H1 (cell line): ENCODE results near the gene YLPM1. TPM values are rescaled to one million over a fixed set of nuclear protein-coding genes. Genes with fewer than 3 reads are reported as not detected.

ENCODE experiments used
- CTCF ChIA-PET: fragments of 300-600 bp; sonication (Branson Sonifier 250); formaldehyde crosslinking; loops from one replicate; lab custom pipeline; 2021; ENCODE audit not compliant: partially characterized antibody; lab: Charles Lee
- POLR2A ChIA-PET: fragments of 300-600 bp; sonication (Branson Sonifier 250); formaldehyde crosslinking; loops from one replicate; lab custom pipeline; 2021; ENCODE audit warnings: inconsistent platforms; ENCODE audit not compliant: partially characterized antibody; lab: Charles Lee
- DNase-seq, 2 experiments: peaks; one replicate each; pipeline versions ENCODE4 v3.0.0 to v3.0.0-alpha.2; 2010 to 2022; ENCODE audit warnings: low spot score in 2 of 2, low read depth in 1 of 2, mixed read lengths in 1 of 2
- FAIRE-seq: peaks from 2 replicates; lab custom pipeline; 2011; peaks lifted over from hg19 to GRCh38; lab: Jason Lieb, UNC
- H2AFZ ChIP-seq: 2 replicates; pipeline ENCODE4 v1.8.1; 2012; ENCODE audit warnings: low read length, inconsistent platforms
- H2AK5ac ChIP-seq: 2 replicates; pipeline ENCODE4 v1.6.1; 2013; ENCODE audit warnings: low read depth, low read length
- H2BK120ac ChIP-seq: replicated peaks from 2 replicates; pipeline ENCODE3; 2013; ENCODE audit warnings: low read depth, low read length, inconsistent platforms
- H2BK12ac ChIP-seq: 2 replicates; pipeline ENCODE4 v1.6.1; 2013; ENCODE audit warnings: low read depth, low read length
- H2BK15ac ChIP-seq: 2 replicates; pipeline ENCODE4 v1.6.1; 2013; ENCODE audit warnings: low read length
- H2BK20ac ChIP-seq: 2 replicates; pipeline ENCODE4 v1.6.1; 2013; ENCODE audit warnings: low read length
- H2BK5ac ChIP-seq: 2 replicates; pipeline ENCODE4 v1.6.1; 2013; ENCODE audit warnings: low read depth, low read length
- H3K14ac ChIP-seq: 2 replicates; pipeline ENCODE4 v1.6.1; 2013; ENCODE audit warnings: inconsistent platforms; ENCODE audit not compliant: insufficient read length
- H3K18ac ChIP-seq: 2 replicates; pipeline ENCODE4 v1.6.1; 2013; ENCODE audit warnings: low read length; ENCODE audit errors: extremely low read depth
- H3K23ac ChIP-seq: 2 replicates; pipeline ENCODE4 v1.6.1; 2013; ENCODE audit warnings: inconsistent platforms; ENCODE audit not compliant: insufficient read length
- H3K23me2 ChIP-seq: 2 replicates; pipeline ENCODE4 v1.6.1; 2013; ENCODE audit warnings: low read depth, low read length
- H3K27ac ChIP-seq: 2 replicates; pipeline ENCODE4 v1.6.1; 2011; ENCODE audit warnings: low read depth, low read length, inconsistent platforms
- H3K27me3 ChIP-seq, 4 experiments: replicated peaks in 1 of 4; 1 replicate in 1 of 4; 2 replicates in 3 of 4; pipeline versions ENCODE4 v1.6.1 to v1.8.1; 2011 to 2013; ENCODE audit warnings: low read length in 3 of 4, mild to moderate bottlenecking in 3 of 4, inconsistent platforms in 2 of 4, mixed read lengths in 2 of 4, moderate library complexity in 1 of 4; ENCODE audit not compliant: control insufficient read depth in 3 of 4, insufficient read depth in 3 of 4; ENCODE audit errors: extremely low read depth in 1 of 4
- H3K36me3 ChIP-seq, 4 experiments: 2 replicates each; pipeline versions ENCODE4 v1.6.1 to v1.8.1; 2011 to 2013; ENCODE audit warnings: mild to moderate bottlenecking in 4 of 4, low read length in 3 of 4, moderate library complexity in 2 of 4, control low read depth in 1 of 4, inconsistent platforms in 1 of 4; ENCODE audit not compliant: insufficient read depth in 4 of 4, control insufficient read depth in 2 of 4
- H3K4ac ChIP-seq: replicated peaks from 2 replicates; pipeline ENCODE3; 2013; ENCODE audit warnings: low read length, low read depth, mixed read lengths, inconsistent platforms; ENCODE audit not compliant: insufficient read length
- H3K4me1 ChIP-seq, 4 experiments: replicated peaks in 1 of 4; 1 replicate in 1 of 4; 2 replicates in 3 of 4; pipeline versions ENCODE4 v1.6.1 to v1.8.1; 2011 to 2013; ENCODE audit warnings: low read length in 3 of 4, inconsistent platforms in 2 of 4, mixed read lengths in 1 of 4; ENCODE audit not compliant: insufficient read depth in 4 of 4, control insufficient read depth in 3 of 4
- H3K4me2 ChIP-seq, 2 experiments: 2 replicates each; pipeline versions ENCODE4 v1.6.1 to v1.8.1; 2011 to 2013; ENCODE audit warnings: low read depth in 2 of 2, low read length in 2 of 2, control low read depth in 1 of 2, inconsistent platforms in 1 of 2, mild to moderate bottlenecking in 1 of 2; ENCODE audit not compliant: insufficient read depth in 1 of 2
- H3K4me3 ChIP-seq, 4 experiments: fragments of 200-600, 300-600 bp in 1 of 4; sonication (generic), shearing (Covaris generic), sonication (Bioruptor Twin) in 1 of 4; 2 replicates each; pipeline versions ENCODE4 v1.5.1 to v1.8.1; 2011 to 2016; ENCODE audit warnings: low read length in 4 of 4, low read depth in 3 of 4, control low read depth in 2 of 4, inconsistent platforms in 2 of 4, mild to moderate bottlenecking in 2 of 4, mixed read lengths in 1 of 4, moderate library complexity in 1 of 4; ENCODE audit not compliant: insufficient read depth in 2 of 4; ENCODE audit errors: extremely low read depth in 1 of 4
- H3K56ac ChIP-seq: replicated peaks from 2 replicates; pipeline ENCODE3; 2013; ENCODE audit warnings: low read depth, mild to moderate bottlenecking, mixed read lengths, low read length, inconsistent platforms; ENCODE audit not compliant: insufficient read length
- H3K79me1 ChIP-seq: 2 replicates; pipeline ENCODE4 v1.6.1; 2013; ENCODE audit warnings: low read depth, low read length, control low read depth
- H3K79me2 ChIP-seq, 2 experiments: 2 replicates each; pipeline versions ENCODE4 v1.6.1 to v1.8.1; 2012 to 2013; ENCODE audit warnings: low read length in 2 of 2, mild to moderate bottlenecking in 2 of 2, inconsistent platforms in 1 of 2; ENCODE audit not compliant: insufficient read depth in 2 of 2, control insufficient read depth in 1 of 2
- H3K9ac ChIP-seq, 4 experiments: replicated peaks in 1 of 4; 1 replicate in 1 of 4; 2 replicates in 3 of 4; pipeline versions ENCODE4 v1.6.1 to v1.8.1; 2011 to 2013; ENCODE audit warnings: low read depth in 3 of 4, low read length in 3 of 4, control low read depth in 2 of 4, mild to moderate bottlenecking in 2 of 4, moderate library complexity in 2 of 4, inconsistent platforms in 1 of 4; ENCODE audit errors: extremely low read depth in 1 of 4
- H3K9me3 ChIP-seq, 2 experiments: 2 replicates each; pipeline versions ENCODE4 v1.6.1 to v1.8.1; 2012 to 2013; ENCODE audit warnings: mild to moderate bottlenecking in 2 of 2, moderate library complexity in 2 of 2, control low read depth in 1 of 2, inconsistent platforms in 1 of 2, low read depth in 1 of 2, low read length in 1 of 2, mixed read lengths in 1 of 2; ENCODE audit not compliant: insufficient read depth in 2 of 2
- H4K20me1 ChIP-seq, 2 experiments: replicated peaks in 1 of 2; 2 replicates each; pipeline versions ENCODE3 to v1.8.1; 2011 to 2013; ENCODE audit warnings: inconsistent platforms in 2 of 2, low read length in 2 of 2, mild to moderate bottlenecking in 1 of 2; ENCODE audit not compliant: insufficient read depth in 2 of 2, control insufficient read depth in 1 of 2
- H4K5ac ChIP-seq: 2 replicates; pipeline ENCODE4 v1.6.1; 2013; ENCODE audit warnings: low read length, low read depth, mixed read lengths, inconsistent platforms; ENCODE audit not compliant: insufficient read length
- H4K8ac ChIP-seq: 2 replicates; pipeline ENCODE4 v1.8.0; 2013; ENCODE audit warnings: mild to moderate bottlenecking, moderate library complexity, low read length, inconsistent platforms; ENCODE audit not compliant: insufficient read depth; ENCODE audit errors: extremely low read depth
- H4K91ac ChIP-seq: replicated peaks from 2 replicates; pipeline ENCODE3; 2013; ENCODE audit warnings: low read length, mixed read lengths, inconsistent platforms; ENCODE audit not compliant: insufficient read length
- BACH1 ChIP-seq: IDR thresholded peaks from 2 replicates; pipeline ENCODE4 v1.6.1; 2012; ENCODE audit warnings: low read length, improper control_type of control experiment
- CHD1 ChIP-seq: IDR thresholded peaks from 2 replicates; pipeline ENCODE4 v1.6.1; 2012; ENCODE audit warnings: low read depth, low read length, improper control_type of control experiment
- EP300 ChIP-seq, 2 experiments: IDR thresholded peaks; 1 replicate in 1 of 2; 2 replicates in 1 of 2; pipeline ENCODE4 v1.6.1; 2011 to 2012; ENCODE audit warnings: low read depth in 2 of 2, low read length in 2 of 2, mild to moderate bottlenecking in 2 of 2, borderline replicate concordance in 1 of 2, inconsistent platforms in 1 of 2, moderate library complexity in 1 of 2
- MAFK ChIP-seq: IDR thresholded peaks from 2 replicates; pipeline ENCODE4 v1.6.1; 2012; ENCODE audit warnings: low read depth, mild to moderate bottlenecking, improper control_type of control experiment, low read length
- RXRA ChIP-seq: IDR thresholded peaks from 2 replicates; pipeline ENCODE4 v1.6.1; 2011; ENCODE audit warnings: low read depth, mild to moderate bottlenecking, low read length, moderate library complexity; ENCODE audit not compliant: insufficient read depth
- SIX5 ChIP-seq: IDR thresholded peaks from 2 replicates; pipeline ENCODE4 v1.6.1; 2011; ENCODE audit warnings: mild to moderate bottlenecking, low read depth, low read length
- SP4 ChIP-seq: IDR thresholded peaks from 2 replicates; pipeline ENCODE4 v1.6.1; 2012; ENCODE audit warnings: low read length, inconsistent platforms
- TEAD4 ChIP-seq: IDR thresholded peaks from 2 replicates; pipeline ENCODE4 v1.6.1; 2012; ENCODE audit warnings: low read depth, low read length, inconsistent platforms, mixed read lengths
- WGBS, 2 experiments: shearing (Covaris generic) in 1 of 2; methylation state at CpG; one replicate each; pipeline versions ENCODE4 v1.1.6 to v1.1.7; 2013 to 2015; ENCODE audit warnings: low lambda C conversion rate in 2 of 2, mixed read lengths in 2 of 2, inconsistent platforms in 1 of 2, low coverage in 1 of 2, missing lambda C conversion rate in 1 of 2; ENCODE audit not compliant: insufficient replicate concordance in 2 of 2, insufficient coverage in 1 of 2, insufficient read length in 1 of 2; ENCODE audit errors: extremely low coverage in 1 of 2, missing lambda C conversion rate in 1 of 2; 5-methylcytosine and 5-hydroxymethylcytosine counted together
- polyA plus RNA-seq, 7 experiments: library from polyadenylated mRNA; depleted of rRNA in 3 of 7; stranded (reverse) in 5 of 7; unstranded in 2 of 7; fragments of >200 nt in 5 of 7; fragments of 200-250 nt in 2 of 7; gene quantifications; 1 replicate in 5 of 7; 2 replicates in 1 of 7; 4 replicates in 1 of 7; pipeline versions ENCODE4 v1.2.1 to v1.2.3, GENCODE V29; 2011 to 2013; ENCODE audit warnings: missing spikeins in 2 of 7, mixed read lengths in 2 of 7
- total RNA-seq: library from RNA; stranded (reverse); fragmentation: NEBNext Ultra II Directional; extraction: Animal tissue kit (Norgen Biotek cat#: 25700); gene quantifications from 2 replicates; pipeline ENCODE4 v1.2.1, GENCODE V29; 2021

Gene YLPM1
- total and polyA plus RNA-seq, 2 of the 8 experiments (the other 6 are each of a cell fraction or from before 2014, with no cell fraction given): 13.5 to 71.7 TPM

GRCh38 chr14:74821267-74821915, 58.3 kb downstream of the YLPM1 start:
- H4K5ac ChIP-seq: no peak overlapping the region
- H3K14ac ChIP-seq: no peak overlapping the region
- no peak overlapping the region for H2BK20ac ChIP-seq
- no peaks in the 10 kb centered on the region for H3K27me3 ChIP-seq
- no peaks in the 10 kb centered on the region for H4K20me1 ChIP-seq
- no peaks in the 10 kb centered on the region; the same call in 1 of the 2 replicates for H3K79me1 ChIP-seq
- H3K79me2 ChIP-seq: no peaks in the 10 kb centered on the region
- TF ChIP-seq MAFK (no peak), SP4 (no peak), EP300 (IDR thresholded peaks at IDR 0.05; ENCODE audit: borderline replicate concordance in 1 of 2, low read depth in 2 of 2, low read length in 2 of 2) (no peak), RXRA (no peak), CHD1 (no peak), SIX5 (no peak), BACH1 (no peak), TEAD4 (no peak)
- peaks cover 0 to 61% (median 32%) of the 10 kb centered on the region in 4 experiments; a peak in 5 of 8 replicates for H3K36me3 ChIP-seq
- H3K9ac ChIP-seq: no peak overlapping the region
- no peak overlapping the region for H2AFZ ChIP-seq
- CTCF ChIA-PET: no interaction called here
- no peak overlapping the region for H2BK120ac ChIP-seq
- H2BK12ac ChIP-seq: no peak overlapping the region
- WGBS, 2 experiments: 91% methylated on average over 5 of the region's 5 CpGs; no CpG with 5 or more reads in 1 of the 2 experiments
- H3K56ac ChIP-seq: no peak overlapping the region
- H3K18ac ChIP-seq: no peak overlapping the region
- H2BK15ac ChIP-seq: no peak overlapping the region
- no peaks in the 10 kb centered on the region for H3K23me2 ChIP-seq
- no peak overlapping the region for H2AK5ac ChIP-seq
- H3K23ac ChIP-seq: no peak overlapping the region
- H3K4me1 ChIP-seq: no peaks in the 10 kb centered on the region; a peak in 1 of 7 replicates
- no peak overlapping the region for H2BK5ac ChIP-seq
- no peak overlapping the region for H4K91ac ChIP-seq
- no peak overlapping the region for H3K4ac ChIP-seq
- FAIRE-seq (no peak), DNase-seq (no peak)
- POLR2A ChIA-PET: no interaction called here
- no peak overlapping the region for H3K4me3 ChIP-seq
- H3K9me3 ChIP-seq: no peaks in the 10 kb centered on the region
- H3K27ac ChIP-seq: no peak overlapping the region
- no peak overlapping the region for H4K8ac ChIP-seq
- no peak overlapping the region for H3K4me2 ChIP-seq
